HG02943 (cell line): ENCODE data around the gene CDC42BPB.
"Not testable (repeated sequence)": the region's sequence is repeated elsewhere in the genome, so short reads cannot be mapped to it uniquely, and the experiment has no call there.

Experiments used
- ATAC-seq: cut with Tn5 transposase; IDR thresholded peaks from one replicate; pipeline ENCODE4 v1.9.1; 2021; ENCODE audit warnings: mild to moderate bottlenecking, low read depth, moderate library complexity; ENCODE audit not compliant: unreplicated experiment

Gene CDC42BPB

DNA sequence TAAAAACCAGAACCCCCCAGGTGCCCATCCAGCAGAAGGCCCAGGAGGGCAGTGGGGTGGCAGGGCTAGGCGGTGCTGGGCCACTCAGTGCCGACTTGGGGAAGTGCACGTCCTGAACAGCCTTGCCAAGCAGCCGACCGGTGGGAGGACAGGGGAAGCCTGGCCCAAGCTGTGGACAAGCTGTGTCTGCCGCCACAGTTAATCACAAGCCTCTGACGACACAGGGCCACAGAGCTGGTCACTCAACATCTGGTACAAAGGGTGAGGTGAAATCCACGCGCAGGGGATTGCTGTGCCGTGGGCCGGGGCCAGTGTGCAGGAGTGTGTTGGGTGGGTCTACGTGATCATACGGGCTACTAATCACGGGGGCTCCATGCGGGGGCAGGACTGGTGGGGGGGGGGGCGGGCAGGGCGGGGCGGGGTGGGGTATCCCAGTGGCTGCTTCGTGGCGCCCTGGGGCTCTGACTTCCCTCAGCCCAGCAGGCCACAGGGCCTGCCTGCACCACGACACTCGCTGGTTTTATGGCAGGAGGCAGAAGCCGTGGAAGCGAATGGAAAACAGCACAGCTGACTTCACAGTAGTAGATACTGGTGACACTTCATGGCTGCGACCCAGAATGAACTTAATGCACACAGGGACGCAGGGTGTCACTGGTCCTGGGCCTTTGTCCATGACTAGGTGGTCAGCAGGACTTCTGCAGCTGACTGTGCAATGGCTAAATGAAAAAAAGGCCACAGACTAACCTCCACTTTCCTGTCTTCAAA, 124.7 kb downstream of the CDC42BPB start:
- no peak for ATAC-seq

DNA sequence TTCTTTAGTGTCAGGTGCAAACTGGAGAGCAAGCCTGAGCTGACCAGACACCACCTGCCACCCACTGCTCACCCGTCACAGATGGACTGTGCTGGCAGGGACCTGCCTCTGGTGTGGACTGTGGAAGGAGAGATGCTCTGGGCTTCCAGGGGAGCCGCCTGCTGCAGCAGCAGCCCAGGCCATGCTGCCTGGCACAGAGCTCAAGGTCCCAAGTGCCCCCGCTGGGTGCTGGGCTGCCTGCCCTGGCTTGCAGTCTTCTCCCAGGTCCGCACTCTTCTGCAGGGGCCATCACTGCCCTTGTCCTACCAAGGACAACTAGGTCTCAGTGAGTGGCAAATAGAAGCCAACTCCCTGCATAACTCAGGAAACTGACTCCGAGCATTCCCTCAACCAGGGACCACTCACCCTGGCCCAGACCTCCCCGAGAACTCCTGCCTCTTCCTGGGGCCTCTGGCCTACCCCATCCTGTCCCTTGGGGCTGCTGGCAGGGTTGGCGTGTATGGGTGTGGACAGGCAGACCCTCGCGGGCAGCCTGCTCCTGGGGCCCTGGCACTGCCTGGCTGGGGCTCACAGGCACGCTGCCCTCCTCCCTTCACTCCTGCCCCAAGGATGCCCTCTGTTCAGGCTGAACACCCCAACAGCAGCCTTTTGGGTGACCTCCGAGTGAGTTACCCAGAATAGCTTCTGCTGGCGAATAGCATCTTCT, 125.6 kb downstream of the CDC42BPB start:
- no peak for ATAC-seq

DNA sequence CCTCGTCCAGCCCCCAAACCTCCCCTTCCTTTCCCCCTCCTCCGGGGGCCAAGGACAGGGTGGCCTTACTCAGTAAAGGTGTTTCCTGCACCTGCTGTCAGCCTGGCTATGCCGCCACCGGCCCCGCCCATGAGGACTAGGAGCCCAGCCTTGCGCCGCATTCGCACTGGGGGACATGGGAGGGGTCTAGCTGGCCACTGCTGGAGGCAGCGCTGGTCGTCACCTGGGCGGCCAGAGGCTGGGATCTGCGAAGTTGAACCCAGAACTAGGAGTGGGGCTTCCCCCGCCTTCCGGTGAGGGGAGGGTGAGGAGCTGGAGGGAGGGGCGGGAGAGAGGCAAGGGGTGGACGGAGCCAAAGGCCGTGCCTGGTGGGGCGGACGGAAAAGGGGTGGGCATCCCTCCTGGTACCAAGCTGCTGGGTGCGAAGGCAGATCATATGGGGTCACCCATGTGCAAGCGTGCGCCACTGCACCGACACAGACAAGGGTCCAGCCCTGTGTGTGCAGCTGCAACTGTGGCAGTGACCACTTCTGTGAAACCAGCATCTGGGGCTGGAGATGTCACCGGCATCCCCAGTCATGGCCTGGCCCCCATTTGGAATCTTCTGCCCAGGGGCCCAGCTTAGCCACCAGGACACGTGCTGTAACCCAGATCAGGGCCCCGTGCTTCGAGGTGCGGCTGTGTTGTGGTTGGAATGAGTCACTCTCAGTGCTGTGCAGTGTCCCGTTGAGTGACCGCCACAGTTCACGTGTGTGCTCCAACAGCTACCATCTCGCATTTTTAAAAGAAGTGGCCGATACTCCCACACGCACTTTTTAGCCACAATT, 126.4 kb downstream of the CDC42BPB start:
- no peak for ATAC-seq

DNA sequence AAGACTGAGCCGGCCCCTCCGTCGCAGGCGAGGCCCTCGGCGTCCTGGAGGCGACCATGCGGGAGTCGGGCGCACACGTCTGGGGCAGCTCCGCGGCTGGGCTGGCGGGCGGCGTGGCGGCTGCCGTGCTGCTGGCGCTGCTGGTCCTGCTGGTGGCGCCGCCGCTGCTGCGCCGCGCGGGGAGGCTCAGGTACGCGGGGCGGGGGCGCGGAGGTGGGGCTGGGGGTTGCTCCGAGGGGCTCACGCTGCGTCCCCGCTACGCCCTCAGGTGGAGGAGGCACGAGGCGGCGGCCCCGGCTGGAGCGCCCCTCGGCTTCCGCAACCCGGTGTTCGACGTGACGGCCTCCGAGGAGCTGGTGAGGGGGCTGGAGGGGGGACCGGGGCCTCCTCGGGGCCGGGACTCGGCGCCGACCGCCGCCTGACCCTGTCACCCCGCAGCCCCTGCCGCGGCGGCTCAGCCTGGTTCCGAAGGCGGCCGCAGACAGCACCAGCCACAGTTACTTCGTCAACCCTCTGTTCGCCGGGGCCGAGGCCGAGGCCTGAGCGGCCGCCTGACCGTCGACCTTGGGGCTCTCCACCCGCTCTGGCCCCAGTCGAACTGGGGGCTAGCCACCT, 127.1 kb downstream of the CDC42BPB start:
- ATAC-seq: no peak

DNA sequence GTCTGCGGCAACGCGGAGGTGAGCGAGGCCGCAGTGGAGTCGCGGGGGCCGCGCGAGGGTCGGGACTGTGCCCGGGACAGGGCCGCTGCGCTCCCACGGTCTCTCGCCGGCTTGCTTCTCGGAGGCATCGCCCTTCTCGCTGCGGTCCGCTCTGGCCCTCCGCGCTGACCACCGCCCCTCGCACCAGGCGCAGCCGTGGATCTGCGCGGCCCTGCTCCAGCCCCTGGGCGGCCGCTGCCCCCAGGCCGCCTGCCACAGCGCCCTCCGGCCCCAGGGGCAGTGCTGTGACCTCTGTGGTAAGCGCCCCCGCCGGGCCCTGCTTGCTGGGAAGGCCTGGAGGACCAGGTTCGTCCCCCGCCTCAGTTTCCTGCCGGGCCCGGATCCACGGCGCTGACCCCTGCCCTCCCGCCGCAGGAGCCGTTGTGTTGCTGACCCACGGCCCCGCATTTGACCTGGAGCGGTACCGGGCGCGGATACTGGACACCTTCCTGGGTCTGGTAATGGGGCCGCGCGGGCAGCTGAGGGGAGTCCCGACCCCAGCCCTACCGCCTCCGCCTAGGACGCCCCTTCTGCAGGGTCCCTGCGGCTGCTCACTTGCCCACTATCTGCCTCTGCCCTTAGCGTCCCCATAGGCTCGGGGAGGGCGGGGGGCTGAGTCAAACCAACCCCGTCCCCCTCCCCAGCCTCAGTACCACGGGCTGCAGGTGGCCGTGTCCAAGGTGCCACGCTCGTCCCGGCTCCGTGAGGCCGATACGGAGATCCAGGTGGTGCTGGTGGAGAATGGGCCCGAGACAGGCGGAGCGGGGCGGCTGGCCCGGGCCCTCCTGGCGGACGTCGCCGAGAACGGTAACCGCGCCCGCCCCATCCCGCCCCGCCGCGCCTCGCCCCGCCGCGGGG, 127.9 kb downstream of the CDC42BPB start:
- ATAC-seq: no peak

DNA sequence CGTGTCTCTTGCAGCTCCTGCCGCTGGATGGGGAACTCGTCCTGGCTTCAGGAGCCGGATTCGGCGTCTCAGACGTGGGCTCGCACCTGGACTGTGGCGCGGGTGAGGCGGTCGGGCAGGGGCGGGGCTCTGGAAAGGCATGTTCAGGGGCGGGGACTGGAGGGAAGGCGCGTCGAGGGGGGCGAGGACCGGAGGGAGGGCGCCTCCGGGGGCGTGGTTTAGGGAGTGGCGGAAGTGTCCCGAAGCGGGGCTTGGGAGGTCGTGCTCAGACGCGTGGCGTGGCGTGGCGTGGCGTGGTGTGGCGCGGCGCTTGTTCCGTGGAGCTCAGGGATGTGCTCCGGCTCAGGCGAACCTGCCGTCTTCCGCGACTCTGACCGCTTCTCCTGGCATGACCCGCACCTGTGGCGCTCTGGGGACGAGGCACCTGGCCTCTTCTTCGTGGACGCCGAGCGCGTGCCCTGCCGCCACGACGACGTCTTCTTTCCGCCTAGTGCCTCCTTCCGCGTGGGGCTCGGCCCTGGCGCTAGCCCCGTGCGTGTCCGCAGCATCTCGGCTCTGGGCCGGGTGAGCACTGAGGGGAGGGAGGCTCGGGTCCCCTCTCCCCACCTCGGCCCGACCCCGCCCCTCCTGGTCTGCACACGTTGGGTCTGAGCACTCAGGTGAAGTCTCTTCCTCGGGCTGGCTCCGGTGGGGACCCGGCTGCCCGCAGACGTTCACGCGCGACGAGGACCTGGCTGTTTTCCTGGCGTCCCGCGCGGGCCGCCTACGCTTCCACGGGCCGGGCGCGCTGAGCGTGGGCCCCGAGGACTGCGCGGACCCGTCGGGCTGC, 128.7 kb downstream of the CDC42BPB start:
- ATAC-seq: peak; percentile 73

DNA sequence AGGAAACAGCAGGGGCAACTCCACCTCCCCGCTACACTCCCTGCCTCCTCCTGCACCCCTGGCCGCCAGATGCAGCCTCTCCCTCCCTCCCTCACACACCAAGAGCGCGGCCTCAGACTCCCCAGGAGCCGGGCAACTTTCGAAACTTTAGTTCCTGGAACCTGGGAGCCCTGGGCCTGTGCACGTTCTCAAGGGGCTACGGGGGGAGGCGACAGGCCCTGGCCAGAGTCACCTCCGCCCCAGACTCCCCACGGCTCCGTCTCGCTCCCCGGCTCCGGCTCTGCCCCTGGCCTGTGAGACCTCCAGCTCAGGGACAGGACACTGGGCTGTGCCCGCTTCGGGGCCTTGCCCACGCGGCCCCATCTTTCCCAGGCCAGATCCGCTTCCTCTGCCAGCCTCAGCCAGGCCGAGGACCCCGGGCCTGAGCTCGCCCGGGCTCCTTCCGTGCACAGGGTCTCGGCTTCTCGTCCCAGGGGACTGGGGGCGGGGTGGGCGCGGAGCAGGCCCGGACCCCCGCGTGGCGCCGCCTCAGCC, 129.4 kb downstream of the CDC42BPB start:
- no peak for ATAC-seq

DNA sequence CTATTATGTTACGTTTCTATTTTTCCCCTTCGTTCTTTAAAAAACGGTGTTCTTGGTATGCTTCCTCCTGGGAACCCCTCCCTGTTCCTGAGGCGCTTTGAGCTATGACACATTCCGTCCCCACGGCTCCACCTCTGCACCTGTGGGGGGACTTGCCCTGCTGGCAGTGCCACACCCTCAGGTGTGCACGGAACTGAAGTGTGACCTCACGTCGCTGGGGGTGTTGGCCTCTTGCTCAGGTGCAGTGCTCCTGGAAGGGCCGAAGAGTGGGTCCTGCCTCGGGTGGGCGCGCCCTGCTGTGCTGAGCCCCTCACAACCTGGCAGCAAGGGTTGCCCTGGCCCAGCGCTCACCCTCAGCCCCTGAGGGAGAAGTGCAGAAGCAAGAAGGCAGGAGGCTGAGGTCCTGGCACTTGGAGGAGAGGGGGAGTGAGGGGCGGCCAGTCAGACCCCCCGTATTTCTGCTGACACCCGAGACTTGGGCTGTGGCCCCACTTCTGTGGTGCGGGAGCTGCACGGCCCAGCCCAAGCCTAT, 129.9 kb downstream of the CDC42BPB start:
- ATAC-seq: no peak

DNA sequence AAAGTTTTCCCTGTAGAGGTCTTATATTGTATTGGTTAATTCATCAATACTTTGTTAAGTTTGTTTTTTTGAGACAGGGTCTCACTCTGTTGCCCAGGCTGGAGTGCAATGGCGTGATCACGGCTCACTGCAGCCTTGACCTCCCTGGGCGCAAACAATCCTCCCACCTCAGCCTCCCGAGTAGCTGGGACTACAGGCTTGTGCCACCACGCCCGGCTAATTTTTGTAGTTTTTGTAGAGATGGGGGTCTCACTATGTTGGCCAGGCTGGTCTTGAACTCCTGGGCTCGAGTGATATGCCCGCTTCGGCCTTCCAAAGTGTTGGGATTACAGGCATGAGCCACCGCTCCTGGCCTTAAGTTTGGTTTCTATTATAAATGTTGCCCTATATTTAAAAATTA, 130.5 kb downstream of the CDC42BPB start:
- ATAC-seq: not testable (repeated sequence)

DNA sequence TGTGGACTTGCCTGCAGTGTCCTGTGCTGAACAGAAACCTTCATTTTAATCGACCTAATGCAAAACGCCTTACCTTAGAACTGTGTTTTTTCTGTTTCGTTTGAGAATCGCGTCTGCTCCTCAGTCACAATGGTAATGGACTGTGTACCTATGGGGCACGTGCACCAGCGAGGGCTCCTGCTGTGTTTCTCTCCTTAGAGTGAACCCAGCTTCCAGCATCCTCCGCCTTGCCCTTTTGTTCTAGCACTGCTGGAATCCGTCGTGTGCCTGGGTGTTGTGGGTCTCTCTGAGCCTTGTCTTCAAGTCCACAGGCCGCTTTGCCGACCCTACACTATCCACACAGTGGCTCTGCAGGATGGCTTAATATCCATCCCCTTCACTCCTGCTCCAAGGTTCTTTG, 131.2 kb downstream of the CDC42BPB start:
- ATAC-seq: no peak

DNA sequence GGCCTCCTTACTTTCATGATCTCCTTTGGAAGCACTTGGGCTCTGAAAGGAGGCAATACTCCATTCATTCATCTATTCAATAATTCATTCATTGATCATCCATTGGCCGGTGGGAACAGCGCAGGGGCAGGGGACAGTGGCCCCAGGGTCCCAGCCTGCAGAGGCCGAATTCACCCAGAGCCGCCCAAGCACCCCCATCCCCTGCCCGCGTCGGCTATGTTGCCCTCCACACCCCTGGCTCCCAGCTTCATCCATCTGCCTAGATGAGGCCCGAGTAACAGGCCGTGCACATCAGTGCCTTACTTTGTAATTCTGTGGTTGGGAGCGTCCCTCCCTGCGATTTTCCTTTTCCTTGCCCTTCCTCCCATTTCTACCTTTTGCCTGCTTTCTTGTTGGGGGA, 131.7 kb downstream of the CDC42BPB start:
- ATAC-seq: no peak

DNA sequence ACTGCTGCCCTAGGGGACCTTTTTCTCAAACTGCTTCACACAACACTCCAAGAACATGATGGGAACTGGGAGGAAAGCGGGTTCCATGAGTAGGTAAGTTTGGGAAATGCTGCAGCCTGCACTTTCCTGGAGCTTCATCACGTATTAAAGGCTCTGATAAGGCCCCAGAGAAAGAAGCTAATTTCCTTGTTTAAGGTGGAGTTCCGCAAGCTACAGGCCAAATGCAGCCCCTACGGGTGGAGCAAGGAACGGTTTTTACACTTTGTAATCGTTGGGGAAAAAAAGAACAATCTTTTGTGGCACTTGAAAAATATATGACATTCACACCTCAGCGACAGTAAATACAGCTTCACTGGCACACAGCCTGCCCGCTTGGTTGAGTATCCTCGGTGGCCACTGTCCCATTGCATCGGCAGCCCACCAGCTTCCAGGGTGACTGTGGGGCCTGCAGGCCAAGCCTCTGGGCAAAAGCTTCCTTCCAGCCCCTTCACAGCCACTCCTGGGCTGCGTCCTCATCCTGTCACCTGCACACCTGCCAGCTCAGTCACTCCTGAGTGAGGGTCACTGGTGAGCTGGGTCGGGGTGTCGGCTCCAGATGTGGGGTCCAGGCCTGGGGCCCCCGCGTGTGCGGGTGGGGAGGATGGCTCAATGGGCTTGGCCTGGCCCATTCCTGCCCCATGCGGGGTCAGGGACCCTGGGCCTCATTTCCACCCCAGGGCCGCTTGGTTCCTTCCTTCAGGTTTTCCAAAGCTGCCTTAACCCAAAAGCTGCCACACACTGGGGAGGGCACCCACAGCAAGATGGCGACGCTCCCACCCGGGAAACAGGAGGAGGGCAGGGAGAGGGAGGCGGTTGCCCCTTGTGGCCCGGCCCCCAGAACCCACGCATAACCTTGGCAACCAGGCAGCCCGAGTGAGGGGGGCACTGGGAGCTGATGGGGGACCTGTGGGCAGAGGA, 132.4 kb downstream of the CDC42BPB start:
- no peak for ATAC-seq

DNA sequence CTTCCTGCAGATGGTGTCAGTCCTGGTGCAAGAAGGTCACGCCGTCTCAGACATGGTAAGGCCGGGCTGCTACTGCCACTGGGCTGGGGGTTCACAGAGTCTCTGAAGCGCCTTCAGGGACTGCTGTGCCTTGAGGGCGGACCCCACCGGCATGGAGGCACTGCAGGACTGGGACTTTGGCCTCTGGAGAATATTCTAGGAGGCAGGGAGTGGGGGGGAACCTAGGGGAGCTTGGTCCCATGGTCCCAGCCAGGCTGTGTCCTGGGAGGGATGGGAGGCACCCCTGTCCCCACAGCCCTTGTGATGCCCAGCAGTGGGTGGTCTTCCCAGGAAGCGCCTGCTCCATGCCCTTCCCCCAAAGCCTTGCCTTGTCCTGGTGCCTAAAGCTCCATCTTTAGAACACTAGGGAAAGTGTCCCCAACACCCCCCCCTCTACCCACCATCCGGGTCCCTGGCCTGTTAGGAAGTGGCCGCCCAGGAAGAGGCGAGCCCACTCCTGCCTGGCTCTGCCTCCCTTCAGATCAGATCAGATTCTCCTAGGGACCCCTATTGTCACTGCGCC, 133.3 kb downstream of the CDC42BPB start:
- no peak for ATAC-seq

DNA sequence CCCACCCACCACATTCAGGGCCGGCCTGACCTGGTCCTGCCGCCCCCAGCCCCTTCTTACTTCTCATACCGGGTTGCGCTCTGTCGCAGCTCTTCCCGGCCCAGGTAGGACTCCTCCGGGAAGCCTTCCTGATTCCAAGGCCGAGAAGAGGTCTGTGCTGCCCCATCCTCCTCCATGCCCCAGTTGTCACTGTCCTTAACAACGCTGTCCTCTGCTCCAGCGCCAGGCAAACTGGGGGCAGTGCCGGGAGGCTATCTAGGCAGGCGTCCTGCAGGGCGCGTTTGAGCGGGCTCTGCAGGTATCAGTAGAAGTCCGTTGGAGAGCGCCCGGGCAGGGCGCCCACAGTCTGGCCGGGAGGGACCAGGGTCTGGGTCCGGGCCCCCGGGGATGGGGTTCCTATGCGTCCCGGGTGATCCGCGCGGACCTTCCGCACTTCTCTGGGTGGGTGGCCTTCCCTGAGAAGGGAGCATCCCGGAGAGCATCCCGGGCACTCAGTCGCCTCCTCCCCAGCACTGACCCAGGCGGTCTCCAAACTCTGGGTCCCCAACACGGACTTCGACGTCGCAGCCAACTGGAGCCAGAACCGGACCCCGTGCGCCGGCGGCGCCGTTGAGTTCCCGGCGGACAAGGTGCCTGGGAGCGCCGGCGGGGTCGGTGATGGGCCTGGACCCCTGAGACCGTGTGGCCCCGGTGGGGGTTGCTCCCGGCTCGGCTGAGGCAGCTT, 134.0 kb downstream of the CDC42BPB start:
- no peak for ATAC-seq

DNA sequence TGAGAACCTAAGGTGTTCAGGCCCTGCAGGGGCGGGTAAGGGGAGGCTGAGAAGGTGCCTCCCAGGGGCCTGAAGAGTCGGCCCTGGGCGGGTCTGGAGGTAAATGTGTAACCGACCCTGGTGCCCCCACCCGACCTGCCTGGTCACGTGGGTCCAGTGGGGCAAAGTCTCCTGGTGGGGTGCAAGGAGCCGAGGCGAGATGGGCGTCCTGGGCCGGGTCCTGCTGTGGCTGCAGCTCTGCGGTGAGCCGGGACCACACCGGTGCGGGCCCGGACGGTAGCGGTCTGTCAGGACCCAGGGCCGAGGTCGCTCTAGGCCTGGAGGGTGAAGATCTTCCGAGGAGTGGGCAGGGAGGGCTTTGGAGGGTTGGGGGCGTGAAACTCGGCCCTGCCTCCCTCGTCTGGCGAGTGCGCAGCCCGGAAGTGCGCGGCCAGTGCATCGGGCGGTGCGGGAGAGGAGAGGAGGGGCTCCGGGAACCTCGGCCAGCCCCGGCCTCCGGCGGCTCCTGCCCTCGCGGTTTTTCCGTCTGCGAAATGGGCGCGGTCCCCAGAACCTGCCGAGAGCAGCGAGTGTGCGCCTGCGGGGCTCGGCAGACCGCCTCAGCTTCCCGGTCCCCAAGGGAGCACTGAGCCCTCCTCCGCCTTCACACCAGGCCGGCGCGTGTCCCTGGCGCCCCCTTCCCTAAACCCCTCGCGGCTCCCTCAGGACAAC, 134.7 kb downstream of the CDC42BPB start, which contains the start of gene AMN:
TSS of gene AMN (plus strand) at position 174 of the 711 bp plus-strand sequence. CDS start at position 200, 26 bp downstream.
- ATAC-seq: no peak

DNA sequence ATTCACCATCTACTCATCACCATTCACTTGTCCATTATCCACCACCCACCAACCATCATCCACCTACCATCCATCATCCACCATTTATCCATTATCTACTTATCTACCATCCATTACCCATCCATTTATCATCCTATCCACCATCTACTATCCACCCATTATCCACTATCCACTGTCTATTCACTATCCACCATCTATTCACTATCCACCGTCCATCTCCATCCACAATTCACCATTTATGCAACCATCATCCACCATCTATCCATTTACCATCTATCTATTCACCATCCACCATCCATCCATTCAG, 136.4 kb downstream of the CDC42BPB start:
- no peak for ATAC-seq
